ENCODE data around the gene HMG20B. TPM values are rescaled to one million over a fixed set of nuclear protein-coding genes. Genes with fewer than 3 reads are reported as not detected.

HMG20B gene
- total RNA-seq, 1 experiment from 2014 or later: 121 TPM

DNA sequence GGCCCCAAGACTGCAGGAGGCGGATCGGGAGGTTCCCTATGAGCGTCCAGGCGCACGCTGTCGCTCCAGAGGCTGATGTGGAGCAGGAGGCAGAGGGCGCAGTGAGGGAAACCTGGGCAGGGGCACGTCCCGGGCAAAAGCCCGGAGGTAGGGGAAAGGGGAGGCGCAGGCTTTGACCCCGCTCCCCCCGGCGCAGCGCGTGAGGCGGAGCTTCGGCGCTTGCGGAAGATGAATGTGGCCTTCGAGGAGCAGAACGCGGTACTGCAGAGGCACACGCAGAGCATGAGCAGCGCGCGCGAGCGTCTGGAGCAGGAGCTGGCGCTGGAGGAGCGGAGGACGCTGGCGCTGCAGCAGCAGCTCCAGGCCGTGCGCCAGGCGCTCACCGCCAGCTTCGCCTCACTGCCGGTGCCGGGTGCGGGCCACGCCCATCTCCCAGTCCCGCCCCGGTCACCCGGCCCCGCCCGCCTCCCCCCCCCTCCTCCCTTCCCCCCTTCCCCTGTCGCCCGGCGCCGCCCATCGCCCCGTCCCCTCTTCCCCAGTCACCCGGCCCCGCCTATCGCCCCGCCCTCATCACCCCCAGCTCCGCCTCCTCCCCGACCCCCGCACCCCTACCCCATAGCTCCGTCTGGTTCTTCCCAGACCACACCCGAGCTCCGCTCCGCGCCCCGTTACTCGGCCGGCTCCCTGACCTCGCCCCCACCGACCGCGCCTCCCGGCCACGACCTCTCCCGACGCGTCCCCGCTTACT is 4.1 kb downstream of the HMG20B start (continued):
- TF ChIP-seq, protein P1, sequence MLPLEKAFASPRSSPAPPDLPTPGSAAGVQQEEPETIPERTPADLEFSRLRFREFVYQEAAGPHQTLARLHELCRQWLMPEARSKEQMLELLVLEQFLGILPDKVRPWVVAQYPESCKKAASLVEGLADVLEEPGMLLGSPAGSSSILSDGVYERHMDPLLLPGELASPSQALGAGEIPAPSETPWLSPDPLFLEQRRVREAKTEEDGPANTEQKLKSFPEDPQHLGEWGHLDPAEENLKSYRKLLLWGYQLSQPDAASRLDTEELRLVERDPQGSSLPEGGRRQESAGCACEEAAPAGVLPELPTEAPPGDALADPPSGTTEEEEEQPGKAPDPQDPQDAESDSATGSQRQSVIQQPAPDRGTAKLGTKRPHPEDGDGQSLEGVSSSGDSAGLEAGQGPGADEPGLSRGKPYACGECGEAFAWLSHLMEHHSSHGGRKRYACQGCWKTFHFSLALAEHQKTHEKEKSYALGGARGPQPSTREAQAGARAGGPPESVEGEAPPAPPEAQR (CRISPR knock-in tag; IDR thresholded peaks at IDR 0.05): no peak
- TF ChIP-seq NFATC4 (CRISPR knock-in tag; IDR thresholded peaks at IDR 0.05) (no peak), TEAD4 (CRISPR knock-in tag; IDR thresholded peaks at IDR 0.05) (no peak), ZNF138 (CRISPR knock-in tag; conservative IDR thresholded peaks at IDR 0.05) (no peak), HMGA2 (CRISPR knock-in tag; IDR thresholded peaks at IDR 0.05) (no peak), GABPB1 (CRISPR knock-in tag; IDR thresholded peaks at IDR 0.05) (no peak), ZNF416 (CRISPR knock-in tag; IDR thresholded peaks at IDR 0.05) (0 out of 2 replicates have a peak, but pooled peaks have one; percentile 55), ZNF396 (CRISPR knock-in tag; IDR thresholded peaks at IDR 0.05; ENCODE audit: borderline replicate concordance) (no peak)
- TF ChIP-seq, protein P2, sequence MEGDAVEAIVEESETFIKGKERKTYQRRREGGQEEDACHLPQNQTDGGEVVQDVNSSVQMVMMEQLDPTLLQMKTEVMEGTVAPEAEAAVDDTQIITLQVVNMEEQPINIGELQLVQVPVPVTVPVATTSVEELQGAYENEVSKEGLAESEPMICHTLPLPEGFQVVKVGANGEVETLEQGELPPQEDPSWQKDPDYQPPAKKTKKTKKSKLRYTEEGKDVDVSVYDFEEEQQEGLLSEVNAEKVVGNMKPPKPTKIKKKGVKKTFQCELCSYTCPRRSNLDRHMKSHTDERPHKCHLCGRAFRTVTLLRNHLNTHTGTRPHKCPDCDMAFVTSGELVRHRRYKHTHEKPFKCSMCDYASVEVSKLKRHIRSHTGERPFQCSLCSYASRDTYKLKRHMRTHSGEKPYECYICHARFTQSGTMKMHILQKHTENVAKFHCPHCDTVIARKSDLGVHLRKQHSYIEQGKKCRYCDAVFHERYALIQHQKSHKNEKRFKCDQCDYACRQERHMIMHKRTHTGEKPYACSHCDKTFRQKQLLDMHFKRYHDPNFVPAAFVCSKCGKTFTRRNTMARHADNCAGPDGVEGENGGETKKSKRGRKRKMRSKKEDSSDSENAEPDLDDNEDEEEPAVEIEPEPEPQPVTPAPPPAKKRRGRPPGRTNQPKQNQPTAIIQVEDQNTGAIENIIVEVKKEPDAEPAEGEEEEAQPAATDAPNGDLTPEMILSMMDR (IDR thresholded peaks at IDR 0.05): no peak
- TF ChIP-seq, protein P3, sequence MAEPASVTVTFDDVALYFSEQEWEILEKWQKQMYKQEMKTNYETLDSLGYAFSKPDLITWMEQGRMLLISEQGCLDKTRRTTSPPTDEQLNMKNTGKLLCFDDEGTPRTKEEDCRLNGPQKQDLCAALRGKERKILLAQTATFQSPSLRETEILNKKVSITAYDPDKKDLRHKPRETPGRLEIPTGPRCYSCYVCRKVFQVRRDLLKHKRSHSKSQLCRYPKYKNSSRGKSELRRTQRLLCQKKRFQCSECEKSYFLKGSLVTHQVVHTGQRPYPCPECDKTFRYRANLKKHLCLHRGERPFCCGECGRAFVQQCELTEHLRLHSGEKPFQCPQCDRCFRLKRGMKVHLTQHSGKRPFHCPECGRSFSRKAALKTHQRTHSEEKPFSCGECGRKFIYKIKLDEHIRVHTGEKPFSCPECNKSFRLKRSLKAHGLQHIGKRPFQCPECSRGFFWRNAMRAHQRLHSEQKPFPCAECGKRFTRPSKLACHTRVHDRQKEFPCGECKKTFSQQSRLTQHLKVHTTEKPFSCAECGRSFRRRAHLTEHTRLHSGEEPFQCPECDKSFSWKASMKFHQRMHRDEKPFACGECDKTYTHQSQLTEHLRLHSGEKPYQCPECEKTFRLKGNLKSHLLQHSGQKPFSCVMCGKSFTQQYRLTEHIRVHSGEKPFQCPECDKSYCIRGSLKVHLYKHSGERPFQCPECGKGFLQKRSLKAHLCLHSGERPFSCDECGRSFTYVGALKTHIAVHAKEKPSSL (CRISPR knock-in tag; conservative IDR thresholded peaks at IDR 0.05): no peak

DNA sequence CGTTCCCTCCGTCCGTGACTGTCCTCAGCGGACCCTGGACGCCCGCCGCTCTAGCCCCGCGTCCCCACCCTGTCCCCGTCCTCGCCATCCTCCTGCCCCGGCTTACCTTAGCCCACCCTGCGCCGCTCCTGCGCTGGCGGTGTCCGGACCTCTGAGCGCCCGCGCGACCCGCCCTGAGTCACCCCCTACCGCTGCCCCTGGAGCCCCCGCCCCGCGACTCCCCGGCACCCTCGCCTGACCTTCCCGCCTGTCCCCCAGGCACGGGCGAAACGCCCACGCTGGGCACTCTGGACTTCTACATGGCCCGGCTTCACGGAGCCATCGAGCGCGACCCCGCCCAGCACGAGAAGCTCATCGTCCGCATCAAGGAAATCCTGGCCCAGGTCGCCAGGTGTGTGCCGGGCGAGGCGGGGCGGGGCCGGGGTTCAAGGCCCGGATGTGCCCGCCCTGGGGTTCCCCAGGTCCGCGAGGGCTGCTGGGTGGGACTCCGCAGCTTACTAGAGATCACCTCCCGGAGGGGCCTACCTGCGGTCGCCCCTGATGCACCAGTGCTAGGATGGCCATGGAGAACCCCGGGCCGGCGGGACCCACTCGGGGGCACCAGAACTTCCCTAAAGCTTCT is 5.1 kb downstream of the HMG20B start:
- no peaks in the 10 kb centered on the region for H3K9me3 Mint-ChIP-seq
- ATAC-seq (peak; percentile 6), DNase-seq (ENCODE audit: low spot score) (peak; percentile 77)
- H3K27me3 Mint-ChIP-seq (ENCODE audit: low read depth): peaks cover 25% of the 10 kb centered on the region
- peak overlapping the region; percentile 75 for H3K4me3 Mint-ChIP-seq
- CTCF ChIA-PET: interaction anchor here (0.6 to 6.5 kb wide), 20 partner anchors 8 to 410 kb away, joined by 3 to 115 read pairs (median 4); partner anchors contain the start of genes DOHH, GIPC3, MFSD12 and TEKTIP1
- POLR2A ChIA-PET: interaction anchor here (0.6 to 3.3 kb wide), 5 partner anchors 13 to 293 kb away, joined by 3 to 12 read pairs (median 4); no protein-coding TSS in a partner anchor
- H3K27ac Mint-ChIP-seq: no peak overlapping the region
- H3K4me1 Mint-ChIP-seq: peaks cover 14% of the 10 kb centered on the region
- H3K36me3 Mint-ChIP-seq: peaks cover 8% of the 10 kb centered on the region
- TF ChIP-seq, protein P4, sequence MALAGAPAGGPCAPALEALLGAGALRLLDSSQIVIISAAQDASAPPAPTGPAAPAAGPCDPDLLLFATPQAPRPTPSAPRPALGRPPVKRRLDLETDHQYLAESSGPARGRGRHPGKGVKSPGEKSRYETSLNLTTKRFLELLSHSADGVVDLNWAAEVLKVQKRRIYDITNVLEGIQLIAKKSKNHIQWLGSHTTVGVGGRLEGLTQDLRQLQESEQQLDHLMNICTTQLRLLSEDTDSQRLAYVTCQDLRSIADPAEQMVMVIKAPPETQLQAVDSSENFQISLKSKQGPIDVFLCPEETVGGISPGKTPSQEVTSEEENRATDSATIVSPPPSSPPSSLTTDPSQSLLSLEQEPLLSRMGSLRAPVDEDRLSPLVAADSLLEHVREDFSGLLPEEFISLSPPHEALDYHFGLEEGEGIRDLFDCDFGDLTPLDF (CRISPR knock-in tag; IDR thresholded peaks at IDR 0.05): no peak
- TF ChIP-seq ZNF317 (CRISPR knock-in tag; IDR thresholded peaks at IDR 0.05; ENCODE audit: borderline replicate concordance, low read depth): no peak
- TF ChIP-seq, protein P5, sequence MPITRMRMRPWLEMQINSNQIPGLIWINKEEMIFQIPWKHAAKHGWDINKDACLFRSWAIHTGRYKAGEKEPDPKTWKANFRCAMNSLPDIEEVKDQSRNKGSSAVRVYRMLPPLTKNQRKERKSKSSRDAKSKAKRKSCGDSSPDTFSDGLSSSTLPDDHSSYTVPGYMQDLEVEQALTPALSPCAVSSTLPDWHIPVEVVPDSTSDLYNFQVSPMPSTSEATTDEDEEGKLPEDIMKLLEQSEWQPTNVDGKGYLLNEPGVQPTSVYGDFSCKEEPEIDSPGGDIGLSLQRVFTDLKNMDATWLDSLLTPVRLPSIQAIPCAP (CRISPR knock-in tag; IDR thresholded peaks at IDR 0.05): no peak
- no peak for TF ChIP-seq FOXJ3 (CRISPR knock-in tag; IDR thresholded peaks at IDR 0.05; ENCODE audit: borderline replicate concordance)
- TF ChIP-seq, protein P6, sequence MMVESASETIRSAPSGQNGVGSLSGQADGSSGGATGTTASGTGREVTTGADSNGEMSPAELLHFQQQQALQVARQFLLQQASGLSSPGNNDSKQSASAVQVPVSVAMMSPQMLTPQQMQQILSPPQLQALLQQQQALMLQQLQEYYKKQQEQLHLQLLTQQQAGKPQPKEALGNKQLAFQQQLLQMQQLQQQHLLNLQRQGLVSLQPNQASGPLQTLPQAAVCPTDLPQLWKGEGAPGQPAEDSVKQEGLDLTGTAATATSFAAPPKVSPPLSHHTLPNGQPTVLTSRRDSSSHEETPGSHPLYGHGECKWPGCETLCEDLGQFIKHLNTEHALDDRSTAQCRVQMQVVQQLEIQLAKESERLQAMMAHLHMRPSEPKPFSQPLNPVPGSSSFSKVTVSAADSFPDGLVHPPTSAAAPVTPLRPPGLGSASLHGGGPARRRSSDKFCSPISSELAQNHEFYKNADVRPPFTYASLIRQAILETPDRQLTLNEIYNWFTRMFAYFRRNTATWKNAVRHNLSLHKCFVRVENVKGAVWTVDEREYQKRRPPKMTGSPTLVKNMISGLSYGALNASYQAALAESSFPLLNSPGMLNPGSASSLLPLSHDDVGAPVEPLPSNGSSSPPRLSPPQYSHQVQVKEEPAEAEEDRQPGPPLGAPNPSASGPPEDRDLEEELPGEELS (CRISPR knock-in tag; IDR thresholded peaks at IDR 0.05): 0 out of 2 replicates have a peak, but pooled peaks have one; percentile 11
- TF ChIP-seq TP53 (CRISPR knock-in tag; IDR thresholded peaks at IDR 0.05): no peak
- TF ChIP-seq PRRX2 (CRISPR knock-in tag; IDR thresholded peaks at IDR 0.05): no peak
- TF ChIP-seq ZNF121 (CRISPR knock-in tag; IDR thresholded peaks at IDR 0.05): peak; percentile 98
- no peak for TF ChIP-seq CREB1 (CRISPR knock-in tag; IDR thresholded peaks at IDR 0.05)
- TF ChIP-seq, protein P7, sequence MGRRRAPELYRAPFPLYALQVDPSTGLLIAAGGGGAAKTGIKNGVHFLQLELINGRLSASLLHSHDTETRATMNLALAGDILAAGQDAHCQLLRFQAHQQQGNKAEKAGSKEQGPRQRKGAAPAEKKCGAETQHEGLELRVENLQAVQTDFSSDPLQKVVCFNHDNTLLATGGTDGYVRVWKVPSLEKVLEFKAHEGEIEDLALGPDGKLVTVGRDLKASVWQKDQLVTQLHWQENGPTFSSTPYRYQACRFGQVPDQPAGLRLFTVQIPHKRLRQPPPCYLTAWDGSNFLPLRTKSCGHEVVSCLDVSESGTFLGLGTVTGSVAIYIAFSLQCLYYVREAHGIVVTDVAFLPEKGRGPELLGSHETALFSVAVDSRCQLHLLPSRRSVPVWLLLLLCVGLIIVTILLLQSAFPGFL (CRISPR knock-in tag; IDR thresholded peaks at IDR 0.05; ENCODE audit: borderline replicate concordance): no peak
- no peak for TF ChIP-seq ZNF423 (CRISPR knock-in tag; IDR thresholded peaks at IDR 0.05)
- TF ChIP-seq, protein P1 (CRISPR knock-in tag; IDR thresholded peaks at IDR 0.05): no peak
- TF ChIP-seq SOX15 (CRISPR knock-in tag; IDR thresholded peaks at IDR 0.05): no peak
- TF ChIP-seq ZNF138 (CRISPR knock-in tag; conservative IDR thresholded peaks at IDR 0.05): no peak
- no peak for TF ChIP-seq FOXP1 (CRISPR knock-in tag; IDR thresholded peaks at IDR 0.05; ENCODE audit: borderline replicate concordance)

Data from WTC11 (cell line).